Inferior parietal cortex (tissue), 1 donor: Measurements from ENCODE around the gene GLYATL1.
"Not testable (repeated sequence)": the region's sequence is repeated elsewhere in the genome, so short reads cannot be mapped to it uniquely, and the experiment has no call there.

Experiments
- DNase-seq: peaks from one replicate; pipeline ENCODE4 v3.0.0-alpha.2; 2016; ENCODE audit errors: extremely low spot score

Gene GLYATL1

GRCh38 chr11:58998480-58999290 lies 59.4 kb downstream of the GLYATL1 start:
- DNase-seq, result no peak

DNA sequence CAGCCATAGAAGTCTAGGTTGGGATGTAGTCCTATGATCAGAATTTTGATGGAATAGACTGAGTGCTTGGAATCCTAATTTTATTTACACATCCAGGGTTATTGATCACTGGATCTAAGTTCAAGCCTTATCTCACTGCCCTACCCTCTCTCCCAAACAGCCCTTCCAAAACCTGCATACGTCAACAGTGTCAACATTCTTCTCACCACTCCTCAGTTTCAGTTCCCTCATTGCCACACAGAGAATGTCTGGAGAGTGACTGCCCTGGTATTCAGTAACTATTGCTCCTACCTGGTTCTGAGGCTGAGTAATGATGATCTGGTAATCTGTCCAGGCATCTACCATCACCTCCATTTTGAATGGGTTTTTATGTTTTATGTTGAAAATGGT lies 60.0 kb downstream of the GLYATL1 start:
- no peak for DNase-seq

DNA sequence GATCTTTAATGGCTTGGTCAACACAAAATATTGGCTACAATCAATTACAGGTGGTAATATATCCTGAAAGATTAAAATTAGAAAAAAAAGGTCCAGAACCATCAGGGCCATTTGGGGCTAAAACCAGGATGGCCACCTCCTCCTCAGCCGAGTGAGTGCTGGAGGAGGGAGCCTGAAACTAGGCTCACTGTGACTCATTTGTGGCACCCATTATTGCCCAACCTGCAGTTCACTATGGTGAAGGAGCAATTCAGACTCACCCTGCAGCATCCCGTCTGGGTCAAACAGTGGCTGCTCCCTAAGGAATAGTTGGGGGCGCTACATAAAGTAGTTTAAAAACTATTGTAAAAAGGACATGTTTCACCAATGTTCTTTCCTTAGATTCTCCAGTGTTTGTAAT lies 60.7 kb downstream of the GLYATL1 start:
- no peak for DNase-seq

DNA sequence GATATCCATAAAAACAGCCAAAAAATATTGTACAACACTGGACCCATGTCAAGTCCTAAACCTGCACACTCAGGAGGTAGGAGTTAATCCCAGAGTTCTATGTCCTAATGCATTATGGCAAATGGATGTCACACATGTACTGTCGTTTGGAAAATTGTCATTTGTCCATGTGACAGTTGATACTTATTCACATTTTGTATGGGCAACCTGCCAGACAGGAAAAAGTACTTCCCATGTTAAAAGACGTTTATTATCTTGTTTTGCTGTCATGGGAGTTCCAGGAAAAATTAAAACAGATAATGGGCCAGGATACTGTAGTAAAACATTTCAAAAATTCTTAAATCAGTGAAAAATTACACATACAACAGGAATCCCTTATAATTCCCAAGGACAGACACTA lies 62.7 kb downstream of the GLYATL1 start:
- DNase-seq, result not testable (repeated sequence)
